HUES64 (cell line): ENCODE measurements around the gene ATCAY.

ENCODE experiments used
- H3K27ac ChIP-seq: 2 replicates; pipeline ENCODE4 v1.7.0; 2013; ENCODE audit warnings: low read depth, low read length, inconsistent platforms
- H3K27me3 ChIP-seq: 2 replicates; pipeline ENCODE4 v1.6.1; 2013; ENCODE audit warnings: mild to moderate bottlenecking, low read length; ENCODE audit not compliant: insufficient read depth
- H3K36me3 ChIP-seq: 2 replicates; pipeline ENCODE4 v1.6.1; 2013; ENCODE audit warnings: mild to moderate bottlenecking, low read length; ENCODE audit not compliant: insufficient read depth
- H3K4me1 ChIP-seq: 2 replicates; pipeline ENCODE4 v1.6.1; 2013; ENCODE audit warnings: mild to moderate bottlenecking, low read length, moderate library complexity; ENCODE audit not compliant: insufficient read depth
- H3K4me3 ChIP-seq: 2 replicates; pipeline ENCODE4 v1.5.1; 2013; ENCODE audit warnings: mild to moderate bottlenecking, low read length, moderate library complexity
- H3K9ac ChIP-seq: 2 replicates; pipeline ENCODE4 v1.6.1; 2013; ENCODE audit warnings: mild to moderate bottlenecking, low read depth, low read length
- H3K9me3 ChIP-seq: 2 replicates; pipeline ENCODE4 v1.6.1; 2013; ENCODE audit warnings: low read depth, low read length; ENCODE audit not compliant: insufficient read depth
- WGBS: fragments of 150-250, 120-280 bp; methylation state at CpG from one replicate; pipeline ENCODE4 v1.1.7; 2013; ENCODE audit warnings: missing lambda C conversion rate; 5-methylcytosine and 5-hydroxymethylcytosine counted together

The ATCAY gene

DNA sequence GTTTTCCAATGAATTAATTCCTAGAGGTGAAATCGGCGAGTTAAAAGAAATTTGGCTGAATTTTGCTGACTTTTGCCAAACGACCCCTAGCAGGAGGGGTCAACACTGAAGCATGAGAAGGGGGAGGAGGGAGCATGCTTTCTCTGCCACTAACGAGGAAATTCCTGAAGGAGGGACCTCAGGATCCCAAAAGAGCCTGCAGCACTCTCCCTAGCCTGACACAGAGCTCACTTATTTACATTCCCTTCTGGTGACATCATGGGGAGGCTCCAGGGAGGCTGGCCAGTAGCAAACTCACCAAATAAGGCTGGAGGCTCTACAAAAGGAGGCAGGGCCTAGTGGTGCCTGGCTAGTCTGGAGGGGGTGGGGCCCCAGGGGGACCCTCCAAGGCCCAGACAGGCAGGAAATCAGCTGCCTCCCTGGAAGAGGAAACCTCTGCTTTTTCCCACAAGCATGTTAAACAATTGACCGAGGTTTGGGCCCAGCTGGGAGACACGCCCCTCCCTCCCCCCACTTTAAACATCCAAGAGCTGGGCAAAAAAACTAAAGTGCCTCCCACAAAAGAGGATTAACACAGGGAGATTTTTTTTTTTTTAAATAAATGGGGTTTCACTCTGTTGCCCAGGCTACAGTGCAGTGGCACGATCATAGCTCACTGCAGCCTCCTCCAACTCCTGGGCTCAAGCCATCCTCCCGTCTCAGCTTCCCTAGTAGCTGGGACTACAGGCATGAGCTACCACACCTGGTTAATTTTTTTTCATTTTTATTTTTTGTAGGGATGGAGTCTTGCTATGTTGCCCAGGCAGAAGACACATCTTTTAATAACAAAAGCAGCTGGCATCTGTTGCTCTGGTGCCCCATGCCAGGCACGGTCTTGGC lies 88.3 kb downstream of the ATCAY start:
- Histone ChIP-seq H3K27ac (peak overlapping the region; percentile 94), H3K4me1 (peaks cover 14% of the 10 kb centered on the region), H3K27me3 (no peaks in the 10 kb centered on the region), H3K4me3 (peak overlapping the region; percentile 89), H3K36me3 (peaks cover 46% of the 10 kb centered on the region), H3K9ac (peak overlapping the region; percentile 92), H3K9me3 (no peaks in the 10 kb centered on the region)
- WGBS = 31% methylated on average over 9 of the region's 9 CpGs

GRCh38 chr19:3969435-3970312 lies 89.2 kb downstream of the ATCAY start:
- WGBS = 13% methylated on average over 23 of the region's 23 CpGs
- H3K4me3 ChIP-seq = peak overlapping the region; percentile 89
- no peaks in the 10 kb centered on the region for H3K27me3 ChIP-seq
- H3K9me3 ChIP-seq = no peaks in the 10 kb centered on the region
- H3K4me1 ChIP-seq = peaks cover 14% of the 10 kb centered on the region
- H3K9ac ChIP-seq = peak overlapping the region; percentile 92
- H3K27ac ChIP-seq = peak overlapping the region; percentile 94
- peaks cover 39% of the 10 kb centered on the region for H3K36me3 ChIP-seq

- H3K4me1 ChIP-seq = peaks cover 14% of the 10 kb centered on the region
- WGBS = under 1% methylated on average over 21 of the region's 22 CpGs
- H3K36me3 ChIP-seq = peaks cover 40% of the 10 kb centered on the region
- H3K9me3 ChIP-seq = no peaks in the 10 kb centered on the region
- H3K9ac ChIP-seq = peak overlapping the region; percentile 92
- no peaks in the 10 kb centered on the region for H3K27me3 ChIP-seq
- H3K4me3 ChIP-seq = peak overlapping the region; percentile 89
- peak overlapping the region; percentile 94 for H3K27ac ChIP-seq
Measured at GRCh38 chr19:3970313-3970807, 89.9 kb downstream of the ATCAY start.

DNA sequence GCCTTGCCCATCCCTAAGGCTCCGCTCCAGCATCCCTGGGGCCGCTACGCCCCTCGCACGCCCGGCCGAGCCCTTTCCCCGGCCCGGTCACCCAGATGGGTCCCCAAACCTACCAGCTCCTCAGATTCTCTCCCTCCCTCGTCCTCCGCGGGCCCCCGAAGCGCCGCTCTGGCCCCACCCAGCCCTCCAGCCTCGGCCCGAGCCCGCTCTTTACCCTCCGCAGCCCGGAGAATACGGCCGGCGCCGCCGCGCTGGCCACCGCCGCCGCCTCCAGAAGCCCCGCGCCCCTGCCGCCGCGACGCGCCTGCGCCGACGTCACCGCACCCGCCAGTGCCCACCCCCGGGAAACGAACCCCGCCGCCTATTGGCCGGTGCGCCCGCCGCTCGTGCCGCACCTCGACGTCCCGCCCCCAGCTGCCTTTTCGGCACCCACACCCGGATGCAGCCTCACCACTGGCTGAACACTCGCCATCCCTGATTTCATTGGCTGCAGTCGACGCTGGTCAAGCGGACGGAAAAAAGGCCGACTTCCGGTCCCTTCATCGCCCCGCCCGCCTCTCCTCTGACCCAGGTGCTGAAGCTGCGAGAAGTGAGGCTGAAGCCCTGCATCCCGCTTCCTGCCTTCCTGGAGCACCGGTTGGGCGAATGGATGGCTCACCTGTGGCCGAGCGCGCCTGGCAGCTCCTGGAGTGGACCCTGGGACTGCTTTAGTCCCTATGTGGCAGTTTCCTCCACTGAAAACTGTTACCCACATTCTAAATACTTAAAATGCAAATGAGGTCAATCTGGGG lies 90.5 kb downstream of the ATCAY start, which contains the start of gene DAPK3:
TSS of gene DAPK3 (minus strand) at position 292 of the 791 bp plus-strand sequence. CDS start 1,364 bp downstream, outside the sequence.
- H3K27ac ChIP-seq = peak within 1 kb of the TSS; percentile 94
- no peaks in the 10 kb centered on the region for H3K9me3 ChIP-seq
- peak within 1 kb of the TSS; percentile 92 for H3K9ac ChIP-seq
- peak within 1 kb of the TSS; percentile 89 for H3K4me3 ChIP-seq
- peaks cover 40% of the 10 kb centered on the region for H3K36me3 ChIP-seq
- WGBS = under 1% methylated on average over 73 of the region's 73 CpGs
- H3K4me1 ChIP-seq = peaks cover 14% of the 10 kb centered on the region
- no peaks in the 10 kb centered on the region for H3K27me3 ChIP-seq

- no peak overlapping the region for H3K4me3 ChIP-seq
- H3K4me1 ChIP-seq = no peaks in the 10 kb centered on the region
- no peak overlapping the region for H3K9ac ChIP-seq
- H3K36me3 ChIP-seq = peaks cover 57% of the 10 kb centered on the region
- H3K27ac ChIP-seq = no peak overlapping the region
- no peaks in the 10 kb centered on the region for H3K9me3 ChIP-seq
- H3K27me3 ChIP-seq = no peaks in the 10 kb centered on the region
- WGBS = 95% methylated on average over 8 of the region's 8 CpGs
Measured at GRCh38 chr19:3975144-3975543, 94.7 kb downstream of the ATCAY start.

DNA sequence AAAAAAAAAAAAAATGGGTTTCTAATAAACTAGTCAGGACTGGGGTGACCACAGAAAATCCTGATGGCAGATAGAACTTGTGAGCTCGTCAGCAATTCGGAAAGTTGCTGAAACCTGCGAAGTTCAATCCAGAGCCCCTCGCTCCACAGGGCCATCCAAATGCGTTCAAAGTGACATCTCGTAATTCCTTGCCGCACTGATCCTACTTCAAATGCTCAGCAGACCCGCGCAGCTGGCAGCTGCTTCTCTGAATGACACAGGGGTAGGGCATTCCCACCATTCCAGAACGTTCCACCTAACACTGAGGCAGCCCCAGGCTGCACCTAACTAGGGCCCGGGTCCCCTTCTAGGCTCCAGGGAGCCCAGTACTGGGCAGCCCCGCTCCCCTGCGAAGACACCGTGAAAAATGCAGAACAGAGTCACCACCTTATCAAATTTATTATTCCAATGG lies 95.2 kb downstream of the ATCAY start:
- H3K4me1 ChIP-seq = no peaks in the 10 kb centered on the region
- H3K27ac ChIP-seq = peak overlapping the region; percentile 55; the same call in 1 of the 2 replicates
- H3K36me3 ChIP-seq = peaks cover 63% of the 10 kb centered on the region
- WGBS = 93% methylated on average over 14 of the region's 14 CpGs
- no peak overlapping the region for H3K4me3 ChIP-seq
- H3K9me3 ChIP-seq = no peaks in the 10 kb centered on the region
- H3K9ac ChIP-seq = no peak overlapping the region
- H3K27me3 ChIP-seq = no peaks in the 10 kb centered on the region

- H3K9ac ChIP-seq = no peak overlapping the region
- H3K4me1 ChIP-seq = no peaks in the 10 kb centered on the region
- H3K4me3 ChIP-seq = no peak overlapping the region
- H3K27ac ChIP-seq = peak overlapping the region; percentile 5; the same call in 1 of the 2 replicates
- no peaks in the 10 kb centered on the region for H3K9me3 ChIP-seq
- peaks cover 73% of the 10 kb centered on the region for H3K36me3 ChIP-seq
- no peaks in the 10 kb centered on the region for H3K27me3 ChIP-seq
- WGBS = 94% methylated on average over 29 of the region's 29 CpGs
Measured at GRCh38 chr19:3976495-3977241, 96.2 kb downstream of the ATCAY start.
